GM18858 (cell line): ENCODE results near the gene MMP25.
"Not testable (repeated sequence)": the region's sequence is repeated elsewhere in the genome, so short reads cannot be mapped to it uniquely, and the experiment has no call there.

Experiments used
- ATAC-seq: cut with Tn5 transposase; IDR thresholded peaks from one replicate; pipeline ENCODE4 v1.9.1; 2021; ENCODE audit not compliant: unreplicated experiment

The MMP25 gene

DNA sequence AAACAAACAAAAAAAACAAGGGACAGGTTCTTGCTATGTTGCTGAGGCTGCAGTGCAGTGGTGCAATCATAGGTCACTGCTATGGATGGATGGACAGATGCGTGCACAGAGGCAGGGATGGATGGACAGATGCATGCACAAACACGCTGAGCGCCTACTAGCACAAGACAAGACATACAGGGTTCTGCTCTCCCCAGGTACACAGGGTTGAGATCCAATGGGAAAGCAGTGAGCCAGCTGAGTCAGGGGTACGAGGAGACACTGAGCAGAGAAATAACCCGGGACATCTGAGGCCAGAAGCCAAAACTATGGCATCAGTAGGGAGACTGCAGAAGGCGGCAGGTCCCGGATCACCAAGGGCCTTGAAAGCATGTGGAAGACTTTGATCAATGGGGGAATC, 25.3 kb downstream of the MMP25 start:
- no peak for ATAC-seq

DNA sequence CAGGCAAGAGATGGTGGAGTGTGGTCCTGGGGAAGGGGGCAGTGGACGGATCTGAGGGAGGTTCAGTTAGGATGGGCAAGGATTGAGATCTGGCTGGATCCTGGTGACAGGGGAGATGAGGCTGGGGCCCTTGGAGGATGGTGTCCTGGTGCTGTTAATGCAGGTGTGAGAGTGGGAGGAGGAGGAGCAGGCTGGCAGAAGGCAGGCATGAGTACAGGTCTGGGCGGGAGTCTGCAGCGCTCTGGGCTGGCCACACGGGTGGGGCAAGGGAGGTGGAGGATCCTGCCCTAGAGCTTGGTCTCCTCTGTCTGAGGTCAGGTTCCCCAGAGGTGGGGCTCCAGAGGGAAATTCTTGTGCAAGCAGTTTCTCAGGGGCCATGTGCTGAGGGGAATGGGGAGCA, 25.8 kb downstream of the MMP25 start:
- ATAC-seq = not testable (repeated sequence)

DNA sequence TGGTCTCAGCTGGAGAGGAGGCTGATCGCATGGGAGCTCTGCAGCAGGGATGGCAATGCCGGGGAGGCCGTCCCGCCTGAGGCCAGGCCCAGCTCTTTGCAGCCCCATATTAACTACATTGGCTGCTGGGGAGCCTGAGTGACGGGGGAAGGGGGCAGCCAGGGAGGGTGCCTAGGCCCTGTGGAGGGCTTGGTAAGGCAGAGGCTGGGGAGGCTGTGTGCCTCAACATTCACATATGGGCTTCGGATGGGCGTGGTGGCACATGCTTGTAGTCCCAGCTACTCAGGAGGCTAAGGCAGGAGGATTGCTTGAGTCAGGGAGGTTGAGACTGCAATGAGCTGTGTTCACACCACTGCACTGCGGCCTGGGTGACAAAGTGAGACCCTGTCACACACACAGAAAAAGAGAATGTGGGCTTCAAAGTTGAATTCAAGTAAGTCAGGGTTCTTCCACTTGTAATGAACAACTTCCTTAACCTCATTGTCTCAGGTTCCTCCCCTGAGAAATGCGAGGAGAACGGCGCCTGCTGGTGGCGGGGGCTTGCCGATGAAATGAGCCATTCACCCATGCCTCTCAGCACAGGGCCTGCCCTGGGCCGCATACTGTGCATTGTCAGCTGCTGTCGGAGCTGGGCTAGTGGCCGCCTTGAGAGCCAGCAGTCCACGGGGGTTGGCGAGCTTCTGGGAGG, 26.4 kb downstream of the MMP25 start:
- ATAC-seq = not testable (repeated sequence)

DNA sequence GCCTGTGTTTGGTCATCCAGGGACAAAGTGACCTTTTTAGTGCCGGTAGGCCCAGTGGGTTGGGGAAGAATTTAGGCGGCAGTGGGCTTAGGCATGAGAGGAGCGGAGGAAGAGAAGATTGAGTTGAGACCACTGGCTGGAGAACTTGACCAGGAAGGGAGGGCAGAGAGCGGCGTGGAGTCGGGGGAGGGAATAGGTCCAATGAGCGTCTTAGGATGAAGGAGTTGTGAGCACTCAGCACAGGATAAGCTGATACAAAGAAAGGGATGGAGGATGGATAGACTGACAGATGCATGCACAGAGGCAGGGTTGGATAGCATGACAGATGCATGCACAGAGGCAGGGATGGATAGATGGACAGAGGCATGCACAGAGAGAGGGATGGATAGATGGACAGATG, 27.1 kb downstream of the MMP25 start:
- ATAC-seq = no peak

GRCh38 chr16:3074860-3075522, 28.6 kb downstream of the MMP25 start:
- ATAC-seq = peak; percentile 66

GRCh38 chr16:3075523-3075915, 29.2 kb downstream of the MMP25 start:
- ATAC-seq = no peak

DNA sequence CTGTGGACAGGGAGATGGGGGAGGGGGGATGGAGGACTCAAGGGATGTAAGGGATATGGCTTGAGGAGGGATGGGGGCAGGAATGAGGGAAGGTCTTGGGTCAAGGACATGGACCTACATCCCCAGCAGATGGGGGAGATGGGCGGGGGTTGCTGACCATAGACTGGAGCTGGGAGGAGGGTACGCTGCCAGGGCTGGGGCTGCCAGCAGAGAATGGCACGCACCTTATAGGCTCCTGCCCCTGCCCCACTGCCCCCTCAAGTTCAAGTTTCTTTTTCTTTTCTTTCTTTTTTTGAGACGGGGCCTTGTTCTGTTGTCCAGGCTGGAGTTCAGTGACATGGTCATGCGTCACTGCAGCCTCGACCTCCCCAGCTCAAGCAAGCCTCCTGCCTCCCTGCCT, 29.6 kb downstream of the MMP25 start:
- ATAC-seq = not testable (repeated sequence)

GRCh38 chr16:3076577-3076976, 30.2 kb downstream of the MMP25 start:
- ATAC-seq = no peak

- ATAC-seq = no peak
These were observed 33.7 kb downstream of the MMP25 start for GRCh38 chr16:3080024-3080423.

- ATAC-seq = not testable (repeated sequence)
These were observed 35.6 kb downstream of the MMP25 start for GRCh38 chr16:3081957-3082356.

GRCh38 chr16:3083408-3083807, 37.0 kb downstream of the MMP25 start:
- not testable (repeated sequence) for ATAC-seq

GRCh38 chr16:3084491-3084890, 38.1 kb downstream of the MMP25 start:
- no peak for ATAC-seq

DNA sequence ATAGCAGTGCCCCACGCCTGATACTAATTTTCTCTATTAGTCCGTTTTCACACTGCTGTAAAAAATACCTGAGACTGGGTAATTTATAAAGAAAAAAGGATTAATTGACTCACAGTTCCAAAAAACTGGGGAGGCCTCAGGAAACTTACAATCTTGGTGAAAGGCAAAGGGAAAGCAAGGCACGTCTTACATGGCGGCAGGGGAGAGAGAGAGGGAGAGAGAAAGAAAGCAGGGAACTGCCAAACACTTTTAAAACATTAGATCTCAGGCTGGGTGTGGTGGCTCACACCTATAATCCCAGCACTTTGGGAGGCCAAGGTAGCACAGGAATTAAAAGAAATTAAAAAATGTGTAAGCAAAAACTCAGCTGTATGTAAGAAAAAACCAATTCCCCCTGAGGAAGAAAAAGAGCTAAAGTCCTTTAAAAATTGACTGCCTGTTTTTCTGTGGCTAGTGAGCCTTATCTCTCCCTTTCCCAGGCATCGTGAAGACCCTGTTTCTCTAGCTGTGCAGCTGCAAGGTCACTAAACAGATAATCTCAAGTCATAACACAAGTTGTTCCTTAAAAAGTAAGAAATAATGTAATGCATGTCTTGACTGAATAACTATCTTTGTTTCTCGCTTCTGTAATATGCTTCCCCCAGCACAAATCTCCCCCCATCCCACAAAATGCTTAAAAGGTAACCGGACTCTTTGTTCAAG, 38.8 kb downstream of the MMP25 start:
- no peak for ATAC-seq

- no peak for ATAC-seq
These were observed 39.7 kb downstream of the MMP25 start for GRCh38 chr16:3085868-3086595.

GRCh38 chr16:3086596-3087242, 40.4 kb downstream of the MMP25 start:
- ATAC-seq = no peak

GRCh38 chr16:3087243-3088235, 41.2 kb downstream of the MMP25 start:
- ATAC-seq = no peak

DNA sequence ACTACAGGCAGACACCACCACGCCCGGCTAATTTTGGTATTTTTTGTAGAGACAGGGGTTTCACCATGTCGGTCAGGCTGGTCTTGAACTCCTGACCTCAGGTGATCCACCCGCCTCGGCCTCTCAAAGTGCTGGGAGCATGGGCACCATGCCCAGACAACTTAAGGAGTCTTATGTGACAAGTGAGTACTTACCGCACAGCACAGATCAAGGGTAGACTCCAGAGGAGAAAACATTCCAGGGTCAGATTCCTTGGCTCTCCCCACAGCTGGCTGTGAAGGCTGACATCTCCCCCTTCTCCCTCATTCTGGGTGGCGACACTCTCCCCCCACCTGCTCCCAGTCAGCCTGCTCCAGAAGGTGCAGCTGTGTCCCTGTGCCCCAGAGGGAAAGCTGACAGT, 42.1 kb downstream of the MMP25 start:
- ATAC-seq = no peak

DNA sequence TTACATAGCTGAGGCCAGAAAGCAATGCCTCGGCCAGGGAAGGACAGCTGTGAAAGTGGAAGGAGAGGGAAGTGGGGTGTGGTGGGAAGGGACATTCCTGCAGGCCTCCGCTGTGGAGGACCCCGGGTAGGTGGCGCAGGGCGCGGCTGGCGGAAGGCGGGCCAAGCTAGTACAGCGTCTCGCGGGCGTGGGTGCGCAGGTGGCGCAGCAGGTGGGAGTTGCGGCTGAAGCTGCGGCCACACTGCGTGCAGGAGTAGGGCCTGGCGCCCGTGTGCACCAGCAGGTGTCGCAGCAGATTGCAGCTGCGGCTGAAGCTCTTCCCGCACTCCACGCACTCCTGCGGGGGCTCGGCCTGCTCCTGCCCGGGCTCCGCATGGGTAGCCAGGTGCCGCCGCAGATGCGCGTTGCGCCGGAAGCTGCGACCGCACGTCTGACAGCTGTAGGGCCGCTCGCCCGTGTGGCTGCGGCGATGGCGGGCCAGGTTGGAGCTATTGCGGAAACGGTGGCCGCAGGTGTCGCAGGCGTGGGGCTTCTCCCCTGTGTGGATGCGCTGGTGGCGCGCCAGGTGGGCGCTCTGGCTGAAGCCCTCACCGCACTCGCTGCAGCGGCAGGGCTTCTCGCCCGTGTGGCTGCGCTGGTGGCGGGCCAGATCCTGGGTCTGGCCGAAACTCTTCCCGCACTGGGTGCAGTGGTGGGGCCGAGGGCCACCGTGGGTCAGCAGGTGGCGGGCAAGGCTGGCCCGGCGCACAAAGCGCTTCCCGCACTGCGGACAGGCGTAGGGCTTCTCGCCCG, 42.8 kb downstream of the MMP25 start:
- no peak for ATAC-seq
